Stimulated activated CD8-positive, alpha-beta memory T cell treated with anti-CD3 and anti-CD28 coated beads, Interleukin-7, amount 100 ng/mL, for 4 hours (primary cell): ENCODE data around the gene ZNF354B.
"Not testable (repeated sequence)": the region's sequence is repeated elsewhere in the genome, so short reads cannot be mapped to it uniquely, and the experiment has no call there.

Experiments
- DNase-seq, 2 donors: peaks; one replicate each; pipeline ENCODE4 v3.0.0-alpha.2; 2020; ENCODE audit warnings: low read depth in 2 of 2

ZNF354B gene

GRCh38 chr5:178883115-178883694 is 23.5 kb downstream of the ZNF354B start:
- DNase-seq = not testable (repeated sequence)

GRCh38 chr5:178883815-178884430 is 24.2 kb downstream of the ZNF354B start:
- DNase-seq = no peak

DNA sequence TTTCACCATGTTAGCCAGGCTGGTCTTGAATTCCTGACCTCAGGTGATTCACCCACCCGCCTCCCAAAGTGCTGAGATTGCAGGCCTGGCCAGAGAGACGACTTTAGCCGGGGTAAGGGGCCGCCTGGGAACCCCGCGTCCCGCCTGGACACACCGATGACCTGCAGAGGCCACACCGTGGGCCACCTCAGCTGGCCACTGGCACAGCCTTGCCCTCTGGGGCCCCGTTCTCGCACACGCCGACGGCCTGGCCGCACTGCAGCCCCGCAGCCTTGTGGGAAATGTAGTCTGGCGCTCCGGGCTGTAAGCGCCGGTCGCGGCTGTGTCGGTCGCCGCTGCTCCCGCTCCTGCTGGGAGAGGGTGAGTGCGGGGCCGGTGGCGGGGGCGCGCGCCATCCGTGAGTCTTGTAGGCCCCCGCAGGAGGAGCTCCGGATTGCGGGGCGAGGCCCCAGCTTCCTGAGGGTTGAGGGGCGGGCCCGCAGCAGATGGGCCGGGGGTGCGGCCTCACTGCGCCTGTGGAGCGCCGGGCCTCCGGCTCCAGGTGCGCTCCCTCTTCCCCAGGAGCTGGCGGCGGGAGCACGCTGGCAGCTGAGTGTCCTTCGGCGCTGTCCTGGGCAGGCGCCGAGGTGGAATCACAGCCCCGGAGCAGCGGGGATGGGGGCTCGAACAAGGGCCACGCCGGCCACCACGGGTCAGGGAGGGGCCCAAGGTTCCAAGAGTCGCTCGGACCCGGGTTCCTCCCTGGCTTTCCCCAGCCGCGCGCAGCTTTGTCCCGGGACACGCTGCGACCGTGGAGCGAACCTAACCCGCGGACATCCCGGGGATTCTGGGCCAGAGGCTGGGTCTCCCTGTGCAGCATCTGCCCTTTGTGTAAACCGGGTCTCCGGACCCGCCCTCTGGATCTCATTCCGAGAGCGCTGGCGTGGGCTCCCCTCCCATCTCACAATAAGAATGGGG is 36.1 kb downstream of the ZNF354B start, which contains the start of gene ZFP2:
Gene ZFP2, plus strand, starts transcription at position 299 of the 957 bp plus-strand sequence. CDS start 35,401 bp downstream, outside the sequence.
- DNase-seq = no peak

GRCh38 chr5:178899289-178899688 is 39.5 kb downstream of the ZNF354B start:
- DNase-seq = no peak

- no peak for DNase-seq
Measured at GRCh38 chr5:178902849-178903248, 43.1 kb downstream of the ZNF354B start.

DNA sequence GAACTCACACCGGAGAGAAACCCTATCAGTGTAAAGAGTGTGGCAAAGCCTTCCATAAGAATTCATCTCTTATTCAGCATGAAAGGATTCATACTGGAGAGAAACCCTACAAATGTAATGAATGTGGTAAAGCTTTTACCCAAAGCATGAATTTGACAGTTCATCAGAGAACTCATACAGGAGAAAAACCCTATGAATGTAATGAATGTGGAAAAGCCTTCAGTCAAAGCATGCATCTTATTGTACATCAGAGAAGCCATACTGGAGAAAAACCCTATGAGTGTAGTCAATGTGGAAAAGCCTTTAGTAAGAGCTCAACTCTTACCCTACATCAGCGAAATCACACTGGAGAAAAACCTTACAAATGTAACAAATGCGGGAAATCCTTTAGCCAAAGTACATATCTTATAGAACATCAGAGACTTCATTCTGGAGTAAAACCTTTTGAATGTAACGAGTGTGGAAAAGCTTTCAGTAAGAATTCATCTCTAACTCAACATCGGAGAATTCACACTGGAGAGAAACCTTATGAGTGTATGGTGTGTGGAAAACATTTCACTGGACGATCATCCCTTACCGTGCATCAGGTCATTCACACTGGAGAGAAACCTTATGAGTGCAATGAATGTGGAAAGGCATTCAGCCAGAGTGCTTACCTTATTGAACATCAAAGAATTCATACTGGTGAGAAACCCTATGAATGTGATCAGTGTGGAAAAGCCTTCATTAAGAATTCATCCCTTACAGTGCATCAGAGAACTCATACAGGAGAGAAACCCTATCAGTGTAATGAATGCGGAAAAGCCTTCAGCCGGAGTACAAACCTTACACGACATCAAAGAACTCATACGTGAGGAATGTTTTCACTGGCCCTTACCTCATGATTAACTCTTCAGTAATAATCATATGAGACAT is 72.3 kb downstream of the ZNF354B start:
- no peak for DNase-seq
